Measurements from ENCODE around the gene ADGRE2.
"Not testable (repeated sequence)": the region's sequence is repeated elsewhere in the genome, so short reads cannot be mapped to it uniquely, and the experiment has no call there.

ADGRE2 gene

GRCh38 chr19:14779151-14779550 lies 791 bp upstream of the ADGRE2 start:
- DNase-seq (ENCODE audit: low read depth in 2 of 2), result no peak

DNA sequence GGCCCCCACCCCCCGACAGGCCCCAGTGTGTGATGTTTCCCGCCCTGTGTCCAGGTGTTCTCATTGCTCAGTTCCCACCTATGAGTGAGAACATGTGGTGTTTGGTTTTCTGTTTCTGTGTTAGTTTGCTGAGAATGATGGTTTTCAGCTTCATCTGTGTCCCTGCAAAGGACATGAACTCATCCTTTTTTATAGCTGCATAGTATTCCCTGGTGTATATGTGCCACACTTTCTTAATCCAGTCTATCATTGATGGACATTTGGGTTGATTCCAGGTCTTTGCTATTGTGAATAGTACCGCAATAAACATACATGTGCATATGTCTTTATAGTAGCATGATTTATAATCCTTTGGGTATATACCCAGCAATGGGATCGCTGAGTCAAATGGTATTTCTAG lies 715 bp downstream of the ADGRE2 start:
- DNase-seq (ENCODE audit: low read depth in 2 of 2), result not testable (repeated sequence)

DNA sequence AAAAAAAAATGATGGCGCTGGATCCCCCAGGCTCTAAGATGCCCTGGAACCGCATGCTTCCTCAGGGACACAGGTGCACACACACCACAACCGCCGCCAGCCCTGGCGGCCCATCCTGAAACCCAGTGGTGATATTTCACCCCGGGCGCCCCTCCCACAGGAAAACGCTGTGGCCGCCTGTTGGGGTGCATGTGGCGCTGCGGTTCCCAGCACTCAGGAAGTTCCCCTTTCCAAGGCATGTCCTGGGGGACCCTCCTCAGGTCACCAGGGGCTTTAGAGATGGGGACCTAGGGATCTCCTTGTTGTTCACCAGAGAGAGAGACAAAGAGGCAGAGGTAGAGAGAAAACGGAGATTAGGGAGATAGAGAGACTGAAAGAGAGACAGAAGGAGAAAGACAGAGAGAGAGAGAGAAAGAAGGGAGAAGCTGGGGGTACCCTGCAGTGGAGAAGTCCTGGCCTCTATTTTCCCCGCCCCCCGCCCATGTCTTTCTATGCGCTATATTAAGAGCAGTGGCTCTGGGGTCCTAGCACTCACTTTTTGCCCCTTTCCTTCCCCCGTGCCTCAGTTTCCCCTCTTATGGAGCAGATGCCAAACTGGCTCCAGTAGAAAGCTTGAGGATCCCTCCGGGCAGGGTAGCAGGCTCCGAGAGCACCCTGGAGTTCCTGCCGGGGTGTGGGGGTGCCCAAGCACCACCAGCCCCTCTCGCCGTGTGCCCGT lies 2.3 kb downstream of the ADGRE2 start:
- DNase-seq (ENCODE audit: low read depth in 2 of 2), result no peak

- DNase-seq (ENCODE audit: low read depth in 2 of 2), result not testable (repeated sequence)
These were observed 3.0 kb downstream of the ADGRE2 start for GRCh38 chr19:14775326-14775725.

DNA sequence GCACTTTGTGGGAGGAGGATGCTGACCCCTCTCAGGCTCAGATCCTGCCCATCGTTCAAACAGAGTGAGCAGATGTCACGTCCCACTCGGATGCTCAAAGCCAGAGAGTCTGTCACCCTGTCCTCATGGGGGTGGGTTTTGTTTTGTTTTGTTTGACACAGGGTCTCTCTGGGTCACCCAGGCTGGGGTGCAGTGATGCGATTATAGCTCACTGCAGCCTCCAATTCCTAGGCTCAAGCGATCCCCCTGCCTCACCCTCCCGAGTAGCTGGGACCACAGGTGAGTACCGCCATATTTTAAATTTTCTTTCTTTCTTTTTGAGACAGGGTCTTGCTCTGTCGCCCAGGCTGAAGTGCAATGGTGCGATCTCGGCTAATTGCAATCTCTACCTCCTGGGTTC lies 4.0 kb downstream of the ADGRE2 start:
- DNase-seq (ENCODE audit: low read depth in 2 of 2), result no peak

- DNase-seq (ENCODE audit: low read depth in 2 of 2), result not testable (repeated sequence)
These were observed 4.6 kb downstream of the ADGRE2 start for GRCh38 chr19:14773722-14774121.

- DNase-seq (ENCODE audit: low read depth in 2 of 2), result no peak
These were observed 5.4 kb downstream of the ADGRE2 start for GRCh38 chr19:14772995-14773394.

DNA sequence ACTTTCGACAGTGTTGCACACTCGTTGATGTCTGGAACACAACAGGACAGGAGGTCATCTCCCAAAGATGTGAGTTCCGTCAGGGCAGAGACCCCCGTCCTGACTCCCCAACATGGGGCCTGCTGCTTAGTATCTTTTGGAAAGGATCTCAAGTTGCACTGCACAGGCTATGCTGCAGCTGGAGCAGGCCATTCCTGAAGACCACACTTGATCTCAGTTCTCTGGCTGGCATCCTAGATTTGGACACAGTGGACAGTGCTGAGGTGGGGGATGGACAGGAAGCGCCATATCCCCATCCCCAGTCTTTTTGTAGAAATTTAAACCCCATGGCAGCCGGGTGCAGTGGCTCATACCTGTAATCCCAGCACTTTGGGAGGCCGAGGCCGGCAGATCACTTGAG lies 5.9 kb downstream of the ADGRE2 start:
- no peak for DNase-seq (ENCODE audit: low read depth in 2 of 2)

- no peak for DNase-seq (ENCODE audit: low read depth in 2 of 2)
These were observed 7.2 kb downstream of the ADGRE2 start for GRCh38 chr19:14770944-14771839.

DNA sequence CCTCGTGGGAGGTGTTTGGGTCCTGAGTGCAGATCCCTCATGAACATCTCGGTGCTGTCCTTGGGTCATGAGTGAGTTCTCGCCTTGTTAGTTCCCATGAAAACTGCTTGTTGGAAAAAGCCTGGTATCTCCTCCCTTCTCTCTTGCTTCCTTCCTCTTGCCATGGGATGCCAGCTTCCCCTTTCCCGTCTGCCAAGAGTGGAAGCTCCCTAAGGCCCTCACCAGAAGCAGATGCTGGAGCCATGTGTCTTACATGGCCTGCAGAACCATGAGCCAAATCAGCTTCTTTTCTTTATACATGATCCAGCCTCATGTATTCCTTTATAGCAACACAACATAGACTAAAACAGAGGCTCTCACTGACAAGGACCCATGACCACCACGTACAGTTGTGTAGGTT lies 8.2 kb downstream of the ADGRE2 start:
- no peak for DNase-seq (ENCODE audit: low read depth in 2 of 2)

- DNase-seq (ENCODE audit: low read depth in 2 of 2), result no peak
These were observed 9.2 kb downstream of the ADGRE2 start for GRCh38 chr19:14769201-14769600.

- DNase-seq (ENCODE audit: low read depth in 2 of 2), result no peak
These were observed 10.4 kb downstream of the ADGRE2 start for GRCh38 chr19:14768001-14768400.

- DNase-seq (ENCODE audit: low read depth in 2 of 2), result no peak
These were observed 10.8 kb downstream of the ADGRE2 start for GRCh38 chr19:14767466-14767971.

DNA sequence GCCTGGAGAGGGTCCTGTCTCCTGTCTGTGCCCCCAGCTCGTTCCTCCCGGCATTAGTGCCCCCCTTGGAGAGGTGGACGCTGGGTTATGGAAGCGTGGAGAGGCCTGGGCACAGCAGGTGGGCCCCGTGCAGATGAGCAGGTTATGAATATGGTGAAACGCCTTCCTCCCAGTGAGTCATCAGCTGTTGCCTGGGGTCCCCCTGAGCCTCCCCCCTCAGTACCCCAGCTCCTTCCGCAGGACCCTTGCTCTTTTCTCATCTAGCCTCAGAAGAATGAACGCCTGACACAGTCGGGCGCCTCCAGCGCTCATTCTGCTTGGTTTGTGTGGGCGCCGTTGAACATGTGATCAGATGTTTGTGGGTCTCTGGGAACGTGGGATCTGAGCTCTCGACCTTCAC lies 12.5 kb downstream of the ADGRE2 start:
- not testable (repeated sequence) for DNase-seq (ENCODE audit: low read depth in 2 of 2)

DNA sequence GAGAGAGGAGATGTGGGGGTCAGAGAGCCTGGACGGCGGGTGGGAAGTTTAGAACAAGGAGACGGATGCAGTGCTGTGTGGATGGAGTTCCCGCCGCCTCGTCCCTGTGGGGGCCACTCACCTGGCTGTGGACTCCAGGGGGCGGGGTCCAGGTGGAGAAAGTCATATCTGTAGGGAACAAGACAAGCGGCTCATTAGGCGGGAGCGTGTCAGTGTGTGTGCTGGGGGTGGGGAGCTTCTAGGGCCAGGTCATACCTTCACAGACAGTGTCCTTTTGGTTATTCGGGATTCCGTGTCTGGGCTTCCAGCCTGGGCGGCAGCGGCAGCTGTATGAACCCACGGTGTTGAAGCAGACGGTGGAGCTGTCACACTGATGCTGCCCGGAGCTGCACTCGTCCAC lies 13.0 kb downstream of the ADGRE2 start:
- not testable (repeated sequence) for DNase-seq (ENCODE audit: low read depth in 2 of 2)

DNA sequence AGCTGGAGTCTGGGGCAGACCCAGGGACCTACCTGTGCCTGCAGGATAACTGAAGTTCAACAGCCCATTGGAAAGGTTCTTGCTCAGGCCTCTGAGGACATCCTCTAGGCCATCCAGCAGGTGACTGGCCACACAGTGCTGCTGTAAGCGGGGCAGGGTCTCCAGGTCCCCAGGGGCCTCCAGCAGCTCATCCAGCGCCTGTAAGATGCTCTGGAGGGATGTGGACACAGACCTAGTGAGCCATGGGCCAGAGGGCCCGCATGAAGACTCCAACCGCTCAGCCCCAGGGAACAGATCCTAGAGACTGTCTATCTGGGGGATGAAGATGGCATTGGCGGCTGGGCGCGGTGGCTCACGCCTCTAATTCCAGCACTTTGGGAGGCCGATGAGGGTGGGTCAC lies 14.0 kb downstream of the ADGRE2 start:
- DNase-seq (ENCODE audit: low read depth in 2 of 2), result no peak

DNA sequence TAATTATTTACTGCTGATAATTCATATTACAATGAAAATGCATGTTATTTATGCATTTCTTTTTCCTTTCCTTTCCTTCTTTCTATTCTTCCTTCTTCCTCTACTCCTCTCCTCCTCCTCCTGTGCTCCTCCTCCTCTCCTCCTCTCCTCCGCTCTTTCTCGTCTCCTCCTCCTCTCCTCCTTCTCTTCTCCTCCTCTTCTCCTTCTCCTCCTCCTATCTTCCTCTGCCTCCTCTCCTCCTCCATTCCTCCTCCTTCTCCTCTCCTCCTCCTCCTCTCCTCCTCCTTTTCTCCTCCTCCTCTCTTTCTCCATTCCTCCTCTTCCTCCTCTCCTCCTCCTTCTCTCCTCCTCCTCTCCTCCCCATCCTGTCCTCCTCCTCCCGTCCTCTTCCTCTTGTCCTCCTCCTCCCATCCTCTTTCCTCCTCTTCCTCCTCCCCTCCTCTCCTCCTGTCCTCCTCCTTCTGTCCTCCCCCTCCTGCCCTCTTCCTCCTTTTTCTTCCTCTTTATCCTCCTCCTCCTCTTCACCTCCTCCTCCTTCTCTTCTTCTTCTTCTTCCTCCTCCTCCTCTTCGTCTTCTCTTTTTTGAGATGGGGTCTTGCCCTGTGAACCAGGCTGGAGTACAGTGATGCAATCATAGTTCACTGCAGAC lies 14.7 kb downstream of the ADGRE2 start:
- DNase-seq (ENCODE audit: low read depth in 2 of 2), result no peak

GRCh38 chr19:14762111-14762510 lies 16.2 kb downstream of the ADGRE2 start:
- DNase-seq (ENCODE audit: low read depth in 2 of 2), result no peak

- DNase-seq (ENCODE audit: low read depth in 2 of 2), result no peak
These were observed 16.8 kb downstream of the ADGRE2 start for GRCh38 chr19:14761607-14762006.

DNA sequence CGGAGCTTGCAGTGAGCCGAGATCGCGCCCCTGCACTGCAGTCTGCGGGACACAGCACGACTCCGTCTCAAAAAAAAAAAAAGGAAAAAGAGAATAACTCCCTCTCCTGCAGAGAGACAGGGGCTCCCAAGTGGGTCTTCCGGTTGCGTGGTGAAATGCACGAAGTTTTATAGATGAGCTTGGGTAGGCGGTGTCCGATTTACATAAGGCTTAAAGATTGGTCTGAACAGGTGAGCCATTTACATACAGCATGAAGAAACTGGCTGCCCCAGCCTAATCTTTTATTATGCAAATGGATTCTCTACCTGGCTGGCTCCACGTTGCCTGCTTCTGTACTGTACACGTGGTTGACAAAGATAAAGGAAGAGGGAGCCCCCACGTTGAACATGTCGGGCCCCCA lies 19.5 kb downstream of the ADGRE2 start:
- no peak for DNase-seq (ENCODE audit: low read depth in 2 of 2)

DNA sequence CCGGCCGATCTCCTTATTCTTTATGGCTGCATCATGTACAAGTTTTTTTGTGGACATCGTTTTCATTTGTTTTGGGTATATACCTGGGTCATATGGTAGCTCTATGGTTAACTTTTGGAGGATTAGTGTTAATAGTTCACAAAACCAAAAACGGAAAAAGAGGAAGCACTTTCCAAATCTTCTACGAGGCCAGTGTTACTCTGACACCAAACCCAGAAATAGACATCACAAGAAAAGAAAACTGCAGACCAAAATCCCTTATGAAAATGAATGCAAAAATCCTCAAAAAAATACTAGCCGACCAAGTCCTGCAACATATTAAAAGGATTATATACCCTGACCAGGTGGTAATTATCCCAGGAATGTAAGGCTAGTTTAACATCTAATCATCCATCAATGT lies 29.8 kb downstream of the ADGRE2 start:
- no peak for DNase-seq (ENCODE audit: low read depth in 2 of 2)

DNA sequence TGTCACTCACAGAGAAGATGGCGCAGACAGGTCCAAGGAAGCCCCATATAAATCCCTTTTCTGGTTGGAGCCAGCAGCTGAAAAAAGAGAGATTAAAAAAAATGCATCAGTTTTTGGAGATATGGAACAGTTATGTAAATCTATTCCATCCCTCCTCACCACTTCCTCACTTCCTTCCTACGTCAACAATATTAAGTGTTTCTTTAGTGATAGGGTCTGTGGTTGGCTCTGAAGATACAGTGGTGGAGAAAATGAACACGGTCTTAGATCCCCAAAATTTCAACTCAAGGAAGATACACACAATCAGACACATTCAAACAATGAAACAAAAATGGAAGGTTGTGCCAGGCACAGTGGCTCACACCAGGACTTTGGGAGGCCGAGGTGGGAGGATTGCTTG lies 31.5 kb downstream of the ADGRE2 start:
- DNase-seq (ENCODE audit: low read depth in 2 of 2), result no peak

Measured in fibroblast of skin of left biceps (primary cell).